ENCODE results near the gene TOPBP1.

TOPBP1 gene

GRCh38 chr3:133697960-133698359 lies 36.2 kb upstream of the TOPBP1 start:
- TF ChIP-seq EP300 (IDR thresholded peaks at IDR 0.05; ENCODE audit: borderline replicate concordance): no peak
- TF ChIP-seq FOXM1 (IDR thresholded peaks at IDR 0.05; ENCODE audit: borderline replicate concordance, low read depth): no peak

- no peak for TF ChIP-seq EP300 (IDR thresholded peaks at IDR 0.05; ENCODE audit: borderline replicate concordance)
- no peak for TF ChIP-seq TAF1 (IDR thresholded peaks at IDR 0.05; ENCODE audit: low read depth)
- TF ChIP-seq RAD21 (IDR thresholded peaks at IDR 0.05; ENCODE audit: low read depth): no peak
- no peak for TF ChIP-seq TEAD4 (IDR thresholded peaks at IDR 0.05)
- no peak for TF ChIP-seq EGR1 (IDR thresholded peaks at IDR 0.05)
- no peak for TF ChIP-seq REST (IDR thresholded peaks at IDR 0.05; ENCODE audit: low read depth)
These were observed 33.9 kb upstream of the TOPBP1 start for GRCh38 chr3:133695560-133696171.

- TF ChIP-seq RAD21 (IDR thresholded peaks at IDR 0.05; ENCODE audit: low read depth) (no peak), TAF1 (IDR thresholded peaks at IDR 0.05; ENCODE audit: low read depth) (no peak), USF1 (IDR thresholded peaks at IDR 0.05) (no peak), ZBTB7A (IDR thresholded peaks at IDR 0.05; ENCODE audit: low read depth) (no peak), FOXM1 (IDR thresholded peaks at IDR 0.05; ENCODE audit: borderline replicate concordance, low read depth) (no peak), YY1 (IDR thresholded peaks at IDR 0.05; ENCODE audit: low read depth) (no peak), MAX (IDR thresholded peaks at IDR 0.05) (no peak), EGR1 (IDR thresholded peaks at IDR 0.05) (no peak)
These were observed 32.8 kb upstream of the TOPBP1 start for GRCh38 chr3:133694288-133695268.

GRCh38 chr3:133693821-133694220 lies 32.1 kb upstream of the TOPBP1 start:
- TF ChIP-seq EGR1 (IDR thresholded peaks at IDR 0.05) (no peak), ZBTB7A (IDR thresholded peaks at IDR 0.05; ENCODE audit: low read depth) (no peak)

- TF ChIP-seq CREB1 (IDR thresholded peaks at IDR 0.05; ENCODE audit: low read depth): no peak
- no peak for TF ChIP-seq FOXM1 (IDR thresholded peaks at IDR 0.05; ENCODE audit: borderline replicate concordance, low read depth)
- no peak for TF ChIP-seq CEBPB (IDR thresholded peaks at IDR 0.05)
- TF ChIP-seq EGR1 (IDR thresholded peaks at IDR 0.05): no peak
- no peak for TF ChIP-seq NFIC (IDR thresholded peaks at IDR 0.05)
- TF ChIP-seq USF1 (IDR thresholded peaks at IDR 0.05): no peak
- TF ChIP-seq RAD21 (IDR thresholded peaks at IDR 0.05; ENCODE audit: low read depth): no peak
- no peak for TF ChIP-seq TAF1 (IDR thresholded peaks at IDR 0.05; ENCODE audit: low read depth)
- TF ChIP-seq TCF12 (IDR thresholded peaks at IDR 0.05; ENCODE audit: low read depth): no peak
- no peak for TF ChIP-seq YY1 (IDR thresholded peaks at IDR 0.05; ENCODE audit: low read depth)
- no peak for TF ChIP-seq TEAD4 (IDR thresholded peaks at IDR 0.05)
These were observed 31.0 kb upstream of the TOPBP1 start for GRCh38 chr3:133692759-133693158.

GRCh38 chr3:133691273-133692107 lies 29.7 kb upstream of the TOPBP1 start:
- TF ChIP-seq EP300 (IDR thresholded peaks at IDR 0.05; ENCODE audit: borderline replicate concordance): no peak
- no peak for TF ChIP-seq TEAD4 (IDR thresholded peaks at IDR 0.05)
- no peak for TF ChIP-seq FOXM1 (IDR thresholded peaks at IDR 0.05; ENCODE audit: borderline replicate concordance, low read depth)
- no peak for TF ChIP-seq USF1 (IDR thresholded peaks at IDR 0.05)
- TF ChIP-seq RAD21 (IDR thresholded peaks at IDR 0.05; ENCODE audit: low read depth): no peak
- TF ChIP-seq CREB1 (IDR thresholded peaks at IDR 0.05; ENCODE audit: low read depth): no peak
- no peak for TF ChIP-seq EGR1 (IDR thresholded peaks at IDR 0.05)
- no peak for TF ChIP-seq REST (IDR thresholded peaks at IDR 0.05; ENCODE audit: low read depth)
- TF ChIP-seq NFIC (IDR thresholded peaks at IDR 0.05): no peak

Data from Ishikawa (cell line).